HG02884 (cell line): ENCODE results near the gene STAMBP.

Experiments
- ATAC-seq: cut with Tn5 transposase; IDR thresholded peaks from one replicate; pipeline ENCODE4 v1.9.1; 2021; ENCODE audit warnings: mild to moderate bottlenecking, moderate library complexity; ENCODE audit not compliant: unreplicated experiment

STAMBP gene

DNA sequence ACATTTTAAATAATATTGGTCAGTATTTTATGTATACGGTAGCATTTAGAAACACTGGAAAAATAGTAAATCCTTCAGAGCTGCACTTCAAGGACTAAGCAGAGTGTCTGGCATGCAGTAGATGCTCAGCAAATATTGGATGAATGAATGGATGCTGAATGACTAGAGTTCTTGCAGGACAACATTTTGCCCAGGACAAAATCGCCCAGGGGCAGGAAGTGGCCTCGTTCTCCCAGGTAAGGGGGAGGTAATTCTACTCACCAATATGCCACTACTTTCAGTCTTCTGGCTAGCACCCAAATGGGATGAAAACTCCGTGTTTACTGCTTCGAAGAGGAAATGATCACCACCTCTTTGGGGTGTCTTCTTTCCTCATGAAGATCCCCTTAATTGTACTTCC lies 93.9 kb downstream of the STAMBP start:
- no peak for ATAC-seq
